Stimulated activated CD8-positive, alpha-beta memory T cell treated with anti-CD3 and anti-CD28 coated beads, Interleukin-2, amount 100 ng/mL, for 48 hours (primary cell): ENCODE data around the gene RRP12.
"Not testable (repeated sequence)": the region's sequence is repeated elsewhere in the genome, so short reads cannot be mapped to it uniquely, and the experiment has no call there.

ENCODE experiments used
- DNase-seq, 2 donors: peaks; one replicate each; pipeline ENCODE4 v3.0.0-alpha.2; 2020; ENCODE audit warnings: low read depth in 2 of 2

RRP12 gene

GRCh38 chr10:97406483-97406882 lies 5.3 kb upstream of the RRP12 start:
- not testable (repeated sequence) for DNase-seq

GRCh38 chr10:97406064-97406463 lies 4.9 kb upstream of the RRP12 start:
- DNase-seq, result no peak

GRCh38 chr10:97404044-97404443 lies 2.9 kb upstream of the RRP12 start:
- DNase-seq, result no peak

- no peak for DNase-seq
These were observed 347 bp upstream of the RRP12 start for GRCh38 chr10:97401455-97401919.

- no peak for DNase-seq
These were observed 1.1 kb downstream of the RRP12 start for GRCh38 chr10:97399843-97400545.

GRCh38 chr10:97396056-97396455 lies 5.1 kb downstream of the RRP12 start:
- no peak for DNase-seq

- DNase-seq, result no peak
These were observed 8.0 kb downstream of the RRP12 start for GRCh38 chr10:97393034-97393573.

GRCh38 chr10:97390091-97390490 lies 11.0 kb downstream of the RRP12 start:
- DNase-seq, result no peak

GRCh38 chr10:97388152-97388551 lies 13.0 kb downstream of the RRP12 start:
- DNase-seq, result no peak

- DNase-seq, result no peak
These were observed 15.6 kb downstream of the RRP12 start for GRCh38 chr10:97385565-97385964.

GRCh38 chr10:97384641-97385040 lies 16.5 kb downstream of the RRP12 start:
- DNase-seq, result no peak

- DNase-seq, result no peak
These were observed 17.0 kb downstream of the RRP12 start for GRCh38 chr10:97384156-97384555.

- DNase-seq, result no peak
These were observed 18.0 kb downstream of the RRP12 start for GRCh38 chr10:97383159-97383558.

GRCh38 chr10:97381626-97382025 lies 19.5 kb downstream of the RRP12 start:
- DNase-seq, result no peak

- no peak for DNase-seq
These were observed 20.6 kb downstream of the RRP12 start for GRCh38 chr10:97380516-97380915.

- no peak for DNase-seq
These were observed 21.9 kb downstream of the RRP12 start for GRCh38 chr10:97378933-97379921.

- DNase-seq, result no peak
These were observed 24.7 kb downstream of the RRP12 start for GRCh38 chr10:97376413-97376812.

- no peak for DNase-seq
These were observed 27.7 kb downstream of the RRP12 start for GRCh38 chr10:97373456-97373855.

GRCh38 chr10:97372233-97372875 lies 28.8 kb downstream of the RRP12 start:
- DNase-seq, result no peak

- DNase-seq, result no peak
These were observed 29.4 kb downstream of the RRP12 start for GRCh38 chr10:97371696-97372095.

- DNase-seq, result no peak
These were observed 34.0 kb downstream of the RRP12 start for GRCh38 chr10:97367126-97367649.

- DNase-seq, result no peak
These were observed 34.6 kb downstream of the RRP12 start for GRCh38 chr10:97366572-97366971.
